CD4-positive, alpha-beta T cell treated with Interleukin-15 for 4 hours (primary cell): Measurements from ENCODE around the gene MORC1.
A peak's percentile ranks its signal among the peaks of the same experiment; 100 is the strongest.

Experiments used
- DNase-seq: peaks from one replicate; pipeline ENCODE4 v3.0.0-alpha.2; 2020; ENCODE audit warnings: low spot score

Gene MORC1

GRCh38 chr3:109033000-109033660, 84.8 kb downstream of the MORC1 start:
- DNase-seq: no peak

GRCh38 chr3:109028753-109029152, 89.2 kb downstream of the MORC1 start:
- no peak for DNase-seq

- DNase-seq: no peak
Measured at GRCh38 chr3:109026821-109027220, 91.1 kb downstream of the MORC1 start.

DNA sequence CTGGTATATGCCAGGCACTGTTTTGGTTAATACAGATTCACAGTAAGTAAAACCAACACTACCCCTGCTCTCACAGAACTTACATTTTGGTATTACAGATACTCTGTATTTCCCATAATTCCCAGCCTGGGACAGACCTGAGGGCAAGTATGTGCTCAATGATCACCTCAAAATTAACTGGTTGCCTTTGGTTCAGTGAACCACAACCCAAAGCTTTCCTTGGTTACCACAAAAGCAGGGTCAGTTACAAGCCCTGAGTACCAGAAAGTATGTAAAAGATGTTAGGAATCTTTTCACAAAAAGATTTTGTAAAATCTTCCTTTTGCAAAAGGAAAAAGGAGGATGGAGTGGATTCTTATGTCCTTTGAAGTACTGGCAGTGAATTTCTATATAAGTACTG, 92.0 kb downstream of the MORC1 start:
- no peak for DNase-seq

DNA sequence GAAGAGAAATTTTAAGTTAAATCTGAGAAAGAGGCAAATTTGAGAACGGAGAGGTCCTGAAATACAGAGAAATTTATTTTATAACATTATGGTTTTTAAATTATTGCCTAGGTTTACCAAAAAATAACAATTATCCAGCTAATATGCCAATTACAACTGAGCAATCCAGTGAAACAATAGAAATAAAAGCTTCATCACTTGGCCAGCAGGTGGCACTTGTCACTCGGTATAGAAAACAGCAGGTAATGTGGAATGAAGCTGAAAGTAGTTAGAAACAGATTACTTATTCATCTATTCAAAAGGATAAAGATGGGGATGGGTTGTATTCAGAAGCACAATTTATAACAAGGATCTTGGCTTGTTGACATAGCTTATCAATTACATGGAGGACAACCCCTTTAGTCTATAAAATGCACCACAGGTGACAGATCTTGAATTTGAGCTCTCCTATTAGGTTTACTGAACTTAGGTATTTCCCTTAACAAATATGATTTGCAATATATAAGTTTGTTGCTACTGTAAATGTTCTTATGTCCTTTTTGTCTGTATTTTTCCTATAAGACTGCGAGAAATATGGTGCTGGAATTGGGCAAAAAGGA, 94.2 kb downstream of the MORC1 start:
- DNase-seq: peak; percentile 40

DNA sequence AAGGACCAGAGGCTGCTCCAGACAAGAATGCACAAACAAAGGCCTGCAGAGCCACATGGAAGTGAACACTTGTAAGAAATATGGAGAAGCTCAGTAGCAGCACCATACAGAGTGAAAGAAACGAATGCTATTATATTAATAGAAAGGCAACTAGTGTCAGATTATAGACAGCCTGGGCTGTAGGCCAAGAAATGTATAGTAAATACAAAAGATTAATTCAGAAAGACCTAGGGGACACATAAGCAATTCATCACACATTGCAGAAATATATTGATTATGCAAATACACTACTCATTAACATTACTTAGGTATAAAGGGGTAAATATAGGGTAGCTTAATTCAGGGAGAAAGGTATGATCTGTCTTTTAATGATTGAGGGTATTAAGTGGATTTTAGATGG, 94.8 kb downstream of the MORC1 start:
- no peak for DNase-seq

DNA sequence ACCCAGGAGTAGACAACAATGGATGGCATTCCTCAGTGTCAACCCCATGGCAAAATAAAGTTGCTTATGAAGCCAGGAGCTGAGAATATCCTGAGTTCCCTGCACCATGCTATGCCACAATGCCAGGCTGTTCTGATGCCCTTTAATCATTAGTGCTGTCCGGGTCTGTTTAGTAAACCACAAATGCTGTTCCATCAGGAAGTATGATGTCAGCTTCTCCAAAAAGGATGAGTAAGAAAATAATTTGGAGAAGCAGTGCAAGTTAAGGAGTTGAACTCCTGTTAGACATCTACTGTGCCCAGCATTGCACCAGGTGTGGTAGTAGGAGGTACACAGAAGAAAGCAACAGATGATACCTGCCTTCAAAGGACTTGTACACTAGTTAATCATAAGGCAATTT, 96.4 kb downstream of the MORC1 start:
- DNase-seq: no peak

GRCh38 chr3:109018828-109019227, 99.1 kb downstream of the MORC1 start:
- no peak for DNase-seq

GRCh38 chr3:109005443-109005842, 112.5 kb downstream of the MORC1 start:
- DNase-seq: no peak

DNA sequence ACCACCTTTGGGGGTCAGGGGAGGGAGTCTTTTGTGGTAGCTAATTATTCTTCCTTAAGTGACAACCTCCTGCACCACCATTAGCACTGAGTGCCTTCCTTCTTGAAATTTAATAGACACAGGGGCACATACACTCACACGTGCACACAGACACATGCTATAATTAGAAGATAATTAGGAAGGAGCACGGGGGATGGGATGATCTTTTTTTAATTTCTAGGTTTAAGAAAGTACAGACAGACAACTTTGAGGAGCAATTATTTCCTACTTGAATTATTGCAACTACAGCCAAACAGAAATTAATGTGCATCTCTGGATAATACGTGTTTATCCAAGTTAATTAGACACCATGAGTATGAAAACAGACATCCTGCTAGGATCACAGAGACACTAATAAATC, 119.5 kb downstream of the MORC1 start:
- no peak for DNase-seq

DNA sequence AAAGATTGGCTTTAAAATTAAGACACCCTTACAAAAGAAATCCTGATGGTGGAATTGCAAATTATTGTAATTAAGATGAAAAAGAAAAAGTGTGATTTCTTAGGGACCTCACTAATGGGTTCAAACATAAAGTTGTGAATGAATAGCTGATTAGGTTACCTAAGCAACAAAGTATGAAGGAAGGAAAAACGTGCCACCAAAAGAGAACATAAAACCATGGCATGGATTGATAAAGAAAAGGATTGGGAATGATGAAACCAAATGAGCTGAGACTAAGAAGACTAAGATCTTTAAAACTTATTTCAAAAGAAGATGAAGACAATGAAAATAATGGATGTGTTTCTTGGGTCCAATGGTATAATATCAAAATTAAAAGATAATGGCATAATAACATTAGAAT, 132.1 kb downstream of the MORC1 start:
- DNase-seq: no peak

GRCh38 chr3:108983051-108983450, 134.9 kb downstream of the MORC1 start:
- no peak for DNase-seq

DNA sequence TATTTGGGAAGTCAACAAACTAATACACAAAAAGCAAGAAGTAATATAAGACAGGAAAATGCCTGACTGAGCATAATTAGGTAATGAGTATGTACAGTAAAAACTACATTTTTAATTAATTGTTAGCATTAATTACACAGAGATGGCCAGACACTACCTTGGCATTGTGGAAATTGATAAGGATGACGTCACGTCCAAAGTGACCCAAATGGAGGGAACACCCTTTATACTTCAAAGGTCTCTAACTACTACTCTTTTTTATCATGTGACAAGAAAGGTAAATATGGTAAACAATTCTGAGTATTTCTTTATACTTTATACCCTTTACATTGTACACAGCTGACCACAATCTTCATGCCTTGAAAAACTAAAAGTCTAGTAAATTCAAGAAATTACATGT, 141.9 kb downstream of the MORC1 start:
- DNase-seq: no peak

GRCh38 chr3:108973019-108973418, 144.9 kb downstream of the MORC1 start:
- no peak for DNase-seq

- no peak for DNase-seq
Measured at GRCh38 chr3:108972482-108972881, 145.5 kb downstream of the MORC1 start.

GRCh38 chr3:108970561-108970960, 147.4 kb downstream of the MORC1 start:
- no peak for DNase-seq

DNA sequence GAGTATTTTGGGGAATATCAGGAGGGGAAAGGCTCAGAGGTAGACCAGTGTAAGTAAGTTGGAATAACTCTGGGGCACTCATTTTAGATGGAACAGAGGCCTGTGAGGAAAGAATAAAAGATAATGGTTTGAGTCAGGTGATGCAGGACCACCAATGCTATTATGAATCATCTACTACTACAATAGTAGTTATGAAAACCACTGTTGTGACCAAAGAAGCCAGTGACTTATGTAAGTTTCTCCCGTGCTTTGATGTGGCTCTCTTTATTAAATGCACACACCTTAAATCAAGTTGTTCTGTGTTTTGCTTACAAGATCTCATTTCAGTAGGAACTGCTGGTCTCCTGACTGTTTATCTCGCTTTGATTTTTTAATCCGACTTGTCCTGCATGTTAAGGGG, 151.2 kb downstream of the MORC1 start:
- no peak for DNase-seq

GRCh38 chr3:108959017-108959416, 158.9 kb downstream of the MORC1 start:
- DNase-seq: no peak

DNA sequence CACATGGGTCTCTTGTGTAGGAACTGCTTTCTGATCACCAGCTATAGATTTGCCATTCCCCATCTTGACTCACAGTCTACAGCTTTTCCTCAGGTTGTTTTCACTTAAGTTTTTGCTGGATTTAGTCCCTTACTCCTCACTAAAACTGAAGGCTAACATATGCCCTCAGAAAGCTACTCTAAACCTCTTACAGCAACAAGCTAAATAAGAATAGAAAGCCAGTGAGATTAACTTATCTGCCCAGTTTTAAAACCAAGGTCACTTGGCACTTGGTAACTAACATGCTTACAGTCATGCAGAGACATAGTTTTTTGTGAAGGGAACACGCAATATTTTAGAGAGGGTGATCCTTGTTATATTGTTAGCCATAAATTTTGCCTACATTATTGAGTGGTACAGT, 164.2 kb downstream of the MORC1 start, which contains the start of gene GUCA1C:
Gene GUCA1C (minus strand): TSS at position 180 of the 400 bp plus-strand sequence. CDS start 117 bp downstream, at position 63.
- DNase-seq: no peak

- no peak for DNase-seq
Measured at GRCh38 chr3:108953210-108953609, 164.7 kb downstream of the MORC1 start.

DNA sequence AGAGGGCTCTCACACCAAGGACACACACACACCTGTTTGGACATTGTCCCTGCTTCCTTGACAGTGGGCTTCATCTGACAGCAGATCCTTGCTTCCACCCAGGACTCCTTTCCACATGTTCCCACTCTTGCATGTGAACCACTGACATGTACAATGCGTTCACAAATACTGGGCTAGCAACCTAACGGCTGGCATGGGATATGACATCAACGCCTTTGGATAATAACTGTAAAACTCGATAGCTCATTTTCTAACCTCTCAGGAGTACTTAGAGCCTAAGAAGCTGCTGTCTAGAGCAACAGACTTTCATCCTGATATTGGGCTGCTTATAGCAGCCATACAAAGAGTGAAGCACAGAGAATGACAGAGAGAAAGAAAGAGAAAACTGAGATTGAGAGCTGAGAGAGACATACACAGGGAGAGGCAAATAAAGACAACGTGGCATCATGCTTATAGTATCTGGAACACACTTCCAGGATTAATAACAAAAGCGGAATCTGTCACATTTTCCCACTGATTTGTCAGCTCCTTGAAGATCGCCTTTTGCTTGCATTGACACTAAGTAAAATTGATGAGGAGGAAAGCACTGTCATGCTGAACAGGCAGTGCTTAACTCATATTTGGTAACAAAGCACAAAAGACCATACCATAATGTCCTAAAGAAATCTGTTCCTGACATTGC, 166.0 kb downstream of the MORC1 start:
- no peak for DNase-seq

DNA sequence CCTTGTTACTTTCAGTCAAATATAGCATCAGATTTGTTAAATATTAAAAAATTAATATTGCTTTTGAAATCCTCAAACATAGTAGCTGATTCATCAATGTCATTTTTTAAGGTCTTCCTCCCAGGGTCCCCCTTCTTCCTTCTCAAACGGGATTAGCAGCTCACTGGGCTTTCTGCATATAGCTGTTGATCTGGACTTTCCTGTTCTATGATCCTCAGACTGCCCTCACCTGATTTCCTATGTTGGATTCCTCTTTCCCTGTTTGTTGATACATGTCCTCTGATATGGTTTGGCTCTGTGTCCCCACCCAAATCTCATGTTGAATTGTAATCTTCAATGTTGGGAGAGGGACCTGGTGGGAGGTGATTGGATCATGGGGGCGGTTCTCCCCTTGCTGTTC, 170.1 kb downstream of the MORC1 start:
- no peak for DNase-seq
